ENCODE results near the gene ITK.

ITK gene

GRCh38 chr5:157284458-157285212 lies 104.0 kb downstream of the ITK start:
- ChIA-PET POLR2A (no interaction called here), CTCF (no interaction called here)

DNA sequence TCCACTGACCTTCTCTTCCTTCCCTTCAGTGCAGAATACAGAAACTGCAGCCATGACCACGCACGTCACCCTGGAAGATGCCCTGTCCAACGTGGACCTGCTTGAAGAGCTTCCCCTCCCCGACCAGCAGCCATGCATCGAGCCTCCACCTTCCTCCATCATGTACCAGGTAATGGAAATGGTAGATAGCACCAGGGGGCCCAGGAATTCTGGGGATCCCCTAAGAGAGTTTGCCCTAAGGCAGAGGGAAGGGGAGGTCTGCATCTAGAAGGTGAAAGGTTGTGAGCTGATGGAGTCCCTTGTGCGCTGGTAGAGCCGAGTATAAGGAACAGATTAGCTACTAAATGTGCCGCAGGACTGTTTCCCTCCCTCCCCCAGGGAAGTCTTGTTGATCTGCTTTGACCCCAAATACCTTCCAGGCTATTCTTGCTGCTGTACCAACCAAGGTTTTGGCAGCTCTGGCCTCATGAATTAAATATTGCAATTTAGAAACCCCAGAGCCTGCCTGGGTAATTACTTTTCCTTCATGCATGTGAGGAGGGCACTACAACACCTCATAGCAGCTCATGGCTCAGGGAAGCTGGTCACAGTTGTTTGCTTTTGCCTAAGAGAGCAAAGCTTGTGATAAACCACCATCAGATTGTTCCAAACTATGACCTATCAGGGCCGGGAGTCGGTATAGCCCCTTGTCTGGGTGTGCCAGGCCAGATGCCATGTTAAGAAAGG lies 104.8 kb downstream of the ITK start:
- POLR2A ChIA-PET = no interaction called here
- no peak for DNase-seq (ENCODE audit: extremely low spot score)
- CTCF ChIA-PET = no interaction called here
- no peak for TF ChIP-seq HDGF (IDR thresholded peaks at IDR 0.05; ENCODE audit: borderline replicate concordance)
- no peak for TF ChIP-seq FOXM1 (IDR thresholded peaks at IDR 0.05; ENCODE audit: borderline replicate concordance)
- no peak for TF ChIP-seq PKNOX1 (IDR thresholded peaks at IDR 0.05)
- TF ChIP-seq L3MBTL2 (conservative IDR thresholded peaks at IDR 0.05) = no peak
- TF ChIP-seq NFRKB (IDR thresholded peaks at IDR 0.05) = no peak
- TF ChIP-seq SUZ12 (IDR thresholded peaks at IDR 0.05) = no peak
- no peak for TF ChIP-seq ZNF384 (IDR thresholded peaks at IDR 0.05)
- TF ChIP-seq ELF4 (IDR thresholded peaks at IDR 0.05) = no peak
- TF ChIP-seq ARNT (IDR thresholded peaks at IDR 0.05) = no peak

More at GRCh38 chr5:157284458-157285212, 104.0 kb downstream of the ITK start:
- no peak for DNase-seq (ENCODE audit: extremely low spot score)
- TF ChIP-seq HDGF (IDR thresholded peaks at IDR 0.05; ENCODE audit: borderline replicate concordance) (no peak), ARNT (IDR thresholded peaks at IDR 0.05) (no peak), BHLHE40 (IDR thresholded peaks at IDR 0.05; ENCODE audit: borderline replicate concordance) (no peak), ELF4 (IDR thresholded peaks at IDR 0.05) (no peak), L3MBTL2 (conservative IDR thresholded peaks at IDR 0.05) (no peak), FOXK2 (IDR thresholded peaks at IDR 0.05) (no peak), NFRKB (IDR thresholded peaks at IDR 0.05) (no peak), FOXA1 (IDR thresholded peaks at IDR 0.05) (no peak), FOXM1 (IDR thresholded peaks at IDR 0.05; ENCODE audit: borderline replicate concordance) (no peak), PKNOX1 (IDR thresholded peaks at IDR 0.05) (no peak), LEF1 (IDR thresholded peaks at IDR 0.05; ENCODE audit: borderline replicate concordance) (no peak), CTBP1 (IDR thresholded peaks at IDR 0.05; ENCODE audit: borderline replicate concordance) (no peak), SUZ12 (IDR thresholded peaks at IDR 0.05) (no peak), SP1 (IDR thresholded peaks at IDR 0.05) (no peak), TARDBP (IDR thresholded peaks at IDR 0.05) (no peak), ZNF384 (IDR thresholded peaks at IDR 0.05) (no peak)

DNA sequence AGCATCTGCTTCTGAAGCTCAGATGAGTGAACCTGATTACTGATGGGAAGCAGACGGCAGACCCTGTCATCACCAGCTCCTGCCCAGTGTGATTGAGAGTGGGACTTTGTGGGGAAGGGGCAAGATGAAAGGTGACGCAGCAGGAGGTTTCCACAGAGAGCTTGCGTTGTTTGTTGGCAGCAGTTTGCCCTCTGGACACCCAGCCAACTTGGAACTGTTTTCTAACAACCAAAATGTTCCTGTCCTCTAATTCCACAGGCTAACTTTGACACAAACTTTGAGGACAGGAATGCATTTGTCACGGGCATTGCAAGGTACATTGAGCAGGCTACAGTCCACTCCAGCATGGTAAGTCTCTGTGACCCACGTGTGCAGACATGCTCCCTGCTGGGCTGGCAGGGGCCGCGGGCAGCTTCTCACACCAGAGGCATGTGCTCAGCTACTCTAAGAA lies 106.1 kb downstream of the ITK start:
- TF ChIP-seq CTBP1 (IDR thresholded peaks at IDR 0.05; ENCODE audit: borderline replicate concordance) (no peak), LEF1 (IDR thresholded peaks at IDR 0.05; ENCODE audit: borderline replicate concordance) (no peak), TARDBP (IDR thresholded peaks at IDR 0.05) (no peak)
- DNase-seq (ENCODE audit: extremely low spot score) = no peak
- POLR2A ChIA-PET = no interaction called here
- CTCF ChIA-PET = no interaction called here

GRCh38 chr5:157288405-157289163 lies 107.9 kb downstream of the ITK start:
- POLR2A ChIA-PET = no interaction called here
- DNase-seq (ENCODE audit: extremely low spot score) = no peak
- CTCF ChIA-PET = interaction anchor here (0.6 kb wide), 1 partner anchor 144 kb away, joined by 5 read pairs; no protein-coding TSS in a partner anchor
- TF ChIP-seq SUZ12 (IDR thresholded peaks at IDR 0.05) (no peak), FOXA1 (IDR thresholded peaks at IDR 0.05) (no peak), NFRKB (IDR thresholded peaks at IDR 0.05) (no peak), ARNT (IDR thresholded peaks at IDR 0.05) (no peak), FOXM1 (IDR thresholded peaks at IDR 0.05; ENCODE audit: borderline replicate concordance) (no peak), BHLHE40 (IDR thresholded peaks at IDR 0.05; ENCODE audit: borderline replicate concordance) (no peak), PKNOX1 (IDR thresholded peaks at IDR 0.05) (no peak), LEF1 (IDR thresholded peaks at IDR 0.05; ENCODE audit: borderline replicate concordance) (no peak), FOXK2 (IDR thresholded peaks at IDR 0.05) (no peak), SP1 (IDR thresholded peaks at IDR 0.05) (no peak)

GRCh38 chr5:157289164-157289819 lies 108.7 kb downstream of the ITK start:
- TF ChIP-seq FOXM1 (IDR thresholded peaks at IDR 0.05; ENCODE audit: borderline replicate concordance) (no peak), NFRKB (IDR thresholded peaks at IDR 0.05) (no peak), LEF1 (IDR thresholded peaks at IDR 0.05; ENCODE audit: borderline replicate concordance) (no peak), L3MBTL2 (conservative IDR thresholded peaks at IDR 0.05) (no peak), ARNT (IDR thresholded peaks at IDR 0.05) (no peak)
- ChIA-PET POLR2A (no interaction called here), CTCF (interaction anchor here (0.6 kb wide), 1 partner anchor 144 kb away, joined by 5 read pairs; no protein-coding TSS in a partner anchor)
- DNase-seq (ENCODE audit: extremely low spot score) = no peak

Measured in HEK293T (cell line).